ENCODE measurements around the gene NDUFAF5.

- TF ChIP-seq CTCF (IDR thresholded peaks at IDR 0.05) (no peak), ZFX (IDR thresholded peaks at IDR 0.05; ENCODE audit: borderline replicate concordance) (no peak)
These were observed 14.7 kb upstream of the NDUFAF5 start for GRCh38 chr20:13770141-13770540.
